Stimulated activated CD8-positive, alpha-beta memory T cell treated with anti-CD3 and anti-CD28 coated beads, Interleukin-15, amount 100 ng/mL, for 4 hours (primary cell): ENCODE measurements around the gene ADGRG3.
"Not testable (repeated sequence)": the region's sequence is repeated elsewhere in the genome, so short reads cannot be mapped to it uniquely, and the experiment has no call there.

Experiments used
- DNase-seq, 2 donors: peaks; one replicate each; pipeline ENCODE4 v3.0.0-alpha.2; 2020; ENCODE audit warnings: low read depth in 2 of 2

The ADGRG3 gene

GRCh38 chr16:57697896-57698537, 29.9 kb downstream of the ADGRG3 start:
- DNase-seq, result no peak

GRCh38 chr16:57698812-57699405, 30.8 kb downstream of the ADGRG3 start:
- no peak for DNase-seq

- no peak for DNase-seq
Observed at GRCh38 chr16:57699481-57699880, 31.4 kb downstream of the ADGRG3 start.

- DNase-seq, result no peak
Observed at GRCh38 chr16:57699899-57700298, 31.8 kb downstream of the ADGRG3 start.

DNA sequence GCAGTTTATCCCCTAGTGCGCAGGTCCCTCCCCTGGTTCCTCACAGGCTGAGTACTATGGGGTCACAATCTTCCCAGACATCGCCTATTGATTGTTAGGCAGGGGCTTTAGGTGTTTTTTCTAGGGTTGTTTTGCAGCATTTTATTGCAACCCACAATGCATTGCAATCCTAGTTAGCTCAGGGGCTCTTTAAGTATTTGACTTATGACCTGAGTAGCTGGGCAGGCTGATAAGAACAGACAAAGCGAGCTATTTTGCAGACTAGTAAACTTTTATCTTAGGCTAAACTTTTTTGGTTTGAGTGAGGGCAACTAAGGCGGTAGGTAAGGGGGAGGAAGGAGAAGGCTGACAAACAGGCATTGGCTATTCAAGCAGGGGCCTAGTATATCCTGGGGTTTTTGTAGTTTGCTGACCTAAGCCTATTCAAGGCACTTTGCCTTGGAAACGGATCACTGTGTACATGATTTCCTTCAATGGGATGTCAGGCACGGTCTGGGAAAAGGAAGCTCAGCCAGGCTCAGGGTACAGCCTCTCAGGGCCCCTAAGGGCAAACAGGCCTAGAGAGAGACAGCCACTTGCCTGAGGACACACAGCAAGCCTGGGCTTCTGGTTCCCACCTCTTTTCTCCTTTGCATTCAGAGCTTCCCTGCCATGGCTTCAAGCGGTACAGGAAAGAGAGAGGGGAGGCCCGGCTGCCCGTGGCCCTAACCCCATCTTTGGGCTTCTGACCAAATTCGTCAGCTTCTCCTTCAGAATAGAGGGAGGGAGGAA, 32.9 kb downstream of the ADGRG3 start:
- no peak for DNase-seq

DNA sequence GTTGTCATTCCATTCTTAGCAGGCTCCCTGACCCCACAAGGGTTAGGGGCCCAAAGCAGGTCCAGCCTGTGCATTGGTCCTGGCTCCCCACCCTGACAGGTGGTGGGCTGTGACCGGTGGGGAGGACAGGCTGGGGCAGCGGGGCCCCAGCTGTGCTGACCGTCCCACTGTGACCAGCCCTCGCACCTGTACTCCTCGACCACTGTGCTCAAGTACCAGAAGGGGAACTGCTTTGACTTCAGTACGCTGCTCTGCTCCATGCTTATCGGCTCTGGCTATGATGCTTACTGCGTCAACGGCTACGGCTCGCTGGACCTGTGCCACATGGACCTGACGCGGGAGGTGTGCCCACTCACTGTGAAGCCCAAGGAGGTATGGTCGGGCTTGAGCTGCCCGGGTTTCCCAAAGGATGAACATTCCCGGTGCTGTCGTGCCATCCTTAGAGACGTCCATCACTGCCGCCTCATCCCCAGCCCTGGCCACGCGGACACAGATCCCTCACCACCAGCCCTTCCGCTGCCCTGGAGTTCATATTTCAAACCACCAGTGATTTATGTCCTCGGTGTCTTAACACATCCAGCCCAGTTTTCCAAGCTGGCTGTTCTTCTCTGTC, 33.8 kb downstream of the ADGRG3 start:
- no peak for DNase-seq

DNA sequence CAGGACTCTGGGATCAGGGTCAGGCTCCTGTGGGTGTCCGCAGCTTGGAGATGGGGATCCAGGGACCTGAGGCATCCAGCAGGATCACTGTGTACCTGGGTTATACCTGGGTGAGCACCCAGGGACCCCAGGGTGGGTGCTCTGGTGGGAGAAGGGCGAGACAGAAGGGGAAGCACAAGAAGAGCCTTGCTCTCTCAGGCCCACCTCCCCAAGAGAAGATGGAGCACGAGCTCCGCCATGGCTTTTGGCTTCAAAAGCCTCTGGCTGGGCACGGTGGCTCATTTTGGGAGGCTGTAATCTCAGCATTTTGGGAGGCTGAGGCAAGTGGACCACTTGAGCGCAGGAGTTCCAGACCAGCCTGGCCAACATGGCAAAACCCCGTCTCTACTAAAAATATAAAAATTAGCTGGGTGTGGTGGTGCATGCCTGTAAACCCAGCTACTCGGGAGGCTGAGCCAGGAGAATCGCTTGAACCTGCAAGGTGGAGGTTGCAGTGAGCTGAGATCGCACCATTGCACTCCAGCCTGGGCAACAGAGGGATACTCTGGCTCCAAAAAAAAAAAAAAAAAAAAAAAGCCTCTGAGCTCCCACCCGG, 35.4 kb downstream of the ADGRG3 start:
- DNase-seq, result no peak

GRCh38 chr16:57704011-57704904, 36.2 kb downstream of the ADGRG3 start:
- no peak for DNase-seq

GRCh38 chr16:57704905-57705852, 37.1 kb downstream of the ADGRG3 start:
- no peak for DNase-seq

DNA sequence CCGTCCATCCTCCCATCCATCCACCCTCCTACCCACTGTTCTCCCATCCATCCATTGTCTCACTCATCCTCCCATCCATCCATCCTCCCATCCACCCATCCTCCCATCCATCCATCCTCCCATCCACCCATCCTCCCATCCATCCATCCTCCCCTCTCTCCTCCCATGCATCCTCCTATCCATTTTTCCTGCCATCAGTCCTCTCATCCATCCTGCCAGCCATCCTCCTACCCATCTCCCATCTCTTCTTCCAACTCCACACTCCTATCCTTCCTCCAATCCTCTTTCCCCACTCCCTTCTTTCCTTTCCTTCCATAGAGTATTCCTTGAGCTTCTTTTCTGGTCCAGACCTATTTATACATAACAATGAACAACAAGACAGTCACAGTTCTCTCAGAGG, 38.6 kb downstream of the ADGRG3 start:
- DNase-seq, result no peak

DNA sequence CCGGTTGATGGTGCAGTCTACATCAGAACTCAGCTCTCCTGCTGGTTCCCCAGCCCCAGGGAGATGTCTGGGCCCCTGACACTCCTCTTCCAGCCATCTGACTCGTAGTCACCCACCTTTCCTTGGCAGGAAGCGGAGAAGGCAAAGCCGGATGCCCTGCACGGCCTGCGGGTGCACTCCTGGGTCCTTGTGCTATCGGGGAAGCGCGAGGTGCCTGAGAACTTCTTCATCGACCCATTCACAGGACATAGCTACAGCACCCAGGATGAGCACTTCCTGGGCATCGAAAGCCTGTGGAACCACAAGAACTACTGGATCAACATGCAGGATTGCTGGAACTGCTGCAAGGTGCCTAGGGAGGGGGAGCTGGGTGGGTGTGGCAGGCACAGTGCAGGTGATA, 39.2 kb downstream of the ADGRG3 start:
- no peak for DNase-seq

DNA sequence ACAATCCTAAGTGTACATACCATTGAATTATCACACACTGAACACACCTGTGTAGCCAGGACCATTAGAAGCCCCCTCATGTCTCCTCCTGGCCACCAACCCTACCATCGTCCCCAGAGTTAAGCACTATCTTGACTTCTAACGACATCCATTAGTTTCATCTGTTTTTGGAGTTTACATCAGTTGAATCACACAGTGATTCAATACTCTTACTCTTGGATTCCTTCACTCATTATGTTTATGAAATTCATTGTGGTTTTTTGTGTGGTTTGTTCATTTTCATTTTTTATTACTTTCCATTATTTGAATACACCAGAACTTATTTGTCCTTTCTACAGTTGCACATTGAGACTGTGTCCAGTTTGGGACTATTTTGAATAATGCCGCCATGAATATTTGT, 40.1 kb downstream of the ADGRG3 start:
- DNase-seq, result no peak

- no peak for DNase-seq
Observed at GRCh38 chr16:57709663-57710062, 41.6 kb downstream of the ADGRG3 start.

- DNase-seq, result no peak
Observed at GRCh38 chr16:57711346-57711745, 43.2 kb downstream of the ADGRG3 start.

DNA sequence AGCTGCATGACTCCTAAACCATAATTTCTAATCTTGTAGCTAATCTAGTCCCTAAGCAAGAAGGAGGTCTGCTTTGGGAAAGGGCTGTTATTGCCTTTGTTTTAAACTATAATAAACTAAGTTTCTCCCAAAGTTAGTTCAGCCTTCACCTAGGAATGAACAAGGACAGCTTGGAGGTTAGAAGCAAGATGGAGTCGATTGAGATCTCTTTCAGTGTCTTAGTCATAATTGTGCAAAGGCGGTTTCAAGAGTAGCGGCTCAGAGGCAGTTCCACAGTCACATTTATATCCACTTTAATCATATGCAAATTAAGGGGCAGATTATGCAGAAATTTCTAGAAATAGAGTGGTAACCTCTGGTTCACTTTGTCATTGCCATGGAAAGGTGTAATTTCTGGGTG, 43.9 kb downstream of the ADGRG3 start:
- no peak for DNase-seq

DNA sequence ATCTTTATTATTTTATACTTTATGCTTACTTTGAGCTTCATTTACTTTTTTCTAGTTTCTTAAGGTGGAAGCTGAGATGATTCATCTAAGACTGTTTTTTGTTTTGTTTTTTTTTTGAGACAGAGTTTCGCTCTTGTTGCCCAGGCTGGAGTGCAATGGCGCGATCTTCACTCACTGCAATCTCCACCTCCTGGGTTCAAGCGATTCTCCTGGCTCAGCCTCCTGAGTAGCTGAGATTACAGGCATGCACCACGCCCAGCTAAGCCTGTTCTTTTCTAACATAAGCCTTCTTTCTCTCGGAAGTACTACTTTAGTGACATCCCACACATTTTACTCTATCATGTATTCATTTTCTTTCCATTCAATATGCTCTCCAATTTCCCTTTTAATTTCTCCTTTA, 44.5 kb downstream of the ADGRG3 start:
- DNase-seq, result not testable (repeated sequence)

DNA sequence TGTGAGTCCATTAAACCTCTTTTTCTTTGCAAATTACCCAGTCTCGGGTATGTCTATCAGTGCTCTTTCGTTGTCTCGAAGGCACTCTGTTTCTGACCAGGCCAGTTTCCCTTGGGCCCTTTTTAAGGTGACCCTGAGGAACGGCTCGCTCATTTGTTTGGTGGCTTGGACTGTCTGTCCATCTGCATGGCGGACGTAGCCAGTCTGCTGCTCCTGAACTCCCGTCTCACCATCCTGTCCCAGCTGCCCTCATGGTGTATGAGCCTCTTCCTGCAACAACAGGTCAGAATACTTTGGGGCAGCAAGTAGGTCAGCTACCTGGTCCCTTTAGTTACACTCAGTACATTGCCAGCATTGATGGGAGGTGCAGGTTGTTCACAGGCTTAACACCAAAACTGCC, 45.5 kb downstream of the ADGRG3 start:
- DNase-seq, result no peak

GRCh38 chr16:57714047-57714446, 45.9 kb downstream of the ADGRG3 start:
- DNase-seq, result no peak

DNA sequence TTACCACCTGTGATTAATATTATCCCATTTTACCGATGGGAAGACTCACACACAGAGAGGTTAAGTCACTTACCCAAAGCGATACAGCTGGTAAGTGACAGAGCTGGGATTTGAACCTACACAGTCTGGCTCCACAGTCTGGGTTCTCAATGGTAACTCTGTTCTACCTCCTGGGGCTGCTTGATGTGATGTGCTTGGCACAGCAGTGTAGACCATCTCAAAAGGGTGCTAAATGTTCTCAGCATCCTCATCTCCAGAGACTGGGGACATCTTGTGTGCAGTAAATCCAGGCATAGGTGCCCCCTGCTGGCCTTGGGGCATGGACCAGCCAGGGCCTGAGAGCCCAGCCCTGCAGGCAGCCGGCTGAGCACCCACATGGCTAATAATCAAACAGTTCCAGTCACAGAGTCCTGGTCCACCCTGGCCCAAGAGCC, 52.1 kb downstream of the ADGRG3 start:
- no peak for DNase-seq
